ENCODE results near the gene MACC1.
"Not testable (repeated sequence)": the region's sequence is repeated elsewhere in the genome, so short reads cannot be mapped to it uniquely, and the experiment has no call there.

MACC1 gene

GRCh38 chr7:20165146-20165510 lies 52.1 kb downstream of the MACC1 start:
- no peak for DNase-seq

GRCh38 chr7:20164425-20165145 lies 52.6 kb downstream of the MACC1 start:
- no peak for DNase-seq

- DNase-seq, result no peak
Observed at GRCh38 chr7:20162665-20163064, 54.5 kb downstream of the MACC1 start.

GRCh38 chr7:20159226-20159747 lies 57.9 kb downstream of the MACC1 start:
- DNase-seq, result no peak

GRCh38 chr7:20158684-20159083 lies 58.5 kb downstream of the MACC1 start:
- no peak for DNase-seq

GRCh38 chr7:20157456-20157855 lies 59.7 kb downstream of the MACC1 start:
- DNase-seq, result no peak

- no peak for DNase-seq
Observed at GRCh38 chr7:20153999-20154398, 63.2 kb downstream of the MACC1 start.

GRCh38 chr7:20153567-20153966 lies 63.6 kb downstream of the MACC1 start:
- DNase-seq, result no peak

- DNase-seq, result no peak
Observed at GRCh38 chr7:20152511-20152910, 64.7 kb downstream of the MACC1 start.

- no peak for DNase-seq
Observed at GRCh38 chr7:20151708-20152456, 65.3 kb downstream of the MACC1 start.

- no peak for DNase-seq
Observed at GRCh38 chr7:20146451-20146850, 70.7 kb downstream of the MACC1 start.

- no peak for DNase-seq
Observed at GRCh38 chr7:20144801-20145200, 72.4 kb downstream of the MACC1 start.

GRCh38 chr7:20141666-20142065 lies 75.5 kb downstream of the MACC1 start:
- DNase-seq, result no peak

GRCh38 chr7:20141002-20141345 lies 76.2 kb downstream of the MACC1 start:
- DNase-seq, result no peak

- DNase-seq, result no peak
Observed at GRCh38 chr7:20140291-20141001, 76.7 kb downstream of the MACC1 start.

GRCh38 chr7:20136647-20137046 lies 80.5 kb downstream of the MACC1 start:
- no peak for DNase-seq

- DNase-seq, result no peak
Observed at GRCh38 chr7:20133803-20134202, 83.4 kb downstream of the MACC1 start.

GRCh38 chr7:20132585-20132984 lies 84.6 kb downstream of the MACC1 start:
- no peak for DNase-seq

GRCh38 chr7:20131776-20132175 lies 85.4 kb downstream of the MACC1 start:
- no peak for DNase-seq

- no peak for DNase-seq
Observed at GRCh38 chr7:20129920-20130319, 87.3 kb downstream of the MACC1 start.

- no peak for DNase-seq
Observed at GRCh38 chr7:20128001-20128400, 89.2 kb downstream of the MACC1 start.

- not testable (repeated sequence) for DNase-seq
Observed at GRCh38 chr7:20126060-20126459, 91.1 kb downstream of the MACC1 start.

GRCh38 chr7:20124087-20124486 lies 93.1 kb downstream of the MACC1 start:
- not testable (repeated sequence) for DNase-seq
